Right atrium auricular region (tissue), 2 donors: ENCODE data around the gene CCR5AS.

ENCODE experiments used
- DNase-seq: peaks from one replicate; pipeline ENCODE4 v3.0.0-alpha.2; 2019; ENCODE audit warnings: low spot score
- H3K27ac ChIP-seq, 2 donors: fragments of 200-600 bp; sonication (generic); 1 replicate in 1 of 2; 2 replicates in 1 of 2; pipeline ENCODE4 v1.5.1; 2016 to 2019
- H3K27me3 ChIP-seq, 2 donors: fragments of 200-600 bp; sonication (generic); one replicate each; pipeline versions ENCODE4 v1.5.1 to v1.6.0; 2017 to 2019
- H3K36me3 ChIP-seq: fragments of 200-600 bp; sonication (generic); one replicate; pipeline ENCODE4 v1.5.1; 2016
- H3K4me1 ChIP-seq, 2 donors: fragments of 200-600 bp; sonication (generic); one replicate each; pipeline versions ENCODE4 v1.5.1 to v1.6.0; 2017 to 2019
- H3K4me3 ChIP-seq, 2 donors: fragments of 200-600 bp; sonication (generic); 1 replicate in 1 of 2; 2 replicates in 1 of 2; pipeline ENCODE4 v1.5.1; 2017 to 2019; ENCODE audit warnings: mild to moderate bottlenecking in 1 of 2, moderate library complexity in 1 of 2
- H3K9me3 ChIP-seq, 2 donors: fragments of 200-600 bp; sonication (generic); one replicate each; pipeline ENCODE4 v1.5.1; 2019
- TF ChIP-seq, protein P1 (sequence below), 2 donors: fragments of 200-600 bp; sonication (generic); IDR thresholded peaks; one replicate each; pipeline ENCODE4 v1.5.1; 2019; ENCODE audit warnings: antibody characterized with exemption in 2 of 2

CCR5AS gene

DNA sequence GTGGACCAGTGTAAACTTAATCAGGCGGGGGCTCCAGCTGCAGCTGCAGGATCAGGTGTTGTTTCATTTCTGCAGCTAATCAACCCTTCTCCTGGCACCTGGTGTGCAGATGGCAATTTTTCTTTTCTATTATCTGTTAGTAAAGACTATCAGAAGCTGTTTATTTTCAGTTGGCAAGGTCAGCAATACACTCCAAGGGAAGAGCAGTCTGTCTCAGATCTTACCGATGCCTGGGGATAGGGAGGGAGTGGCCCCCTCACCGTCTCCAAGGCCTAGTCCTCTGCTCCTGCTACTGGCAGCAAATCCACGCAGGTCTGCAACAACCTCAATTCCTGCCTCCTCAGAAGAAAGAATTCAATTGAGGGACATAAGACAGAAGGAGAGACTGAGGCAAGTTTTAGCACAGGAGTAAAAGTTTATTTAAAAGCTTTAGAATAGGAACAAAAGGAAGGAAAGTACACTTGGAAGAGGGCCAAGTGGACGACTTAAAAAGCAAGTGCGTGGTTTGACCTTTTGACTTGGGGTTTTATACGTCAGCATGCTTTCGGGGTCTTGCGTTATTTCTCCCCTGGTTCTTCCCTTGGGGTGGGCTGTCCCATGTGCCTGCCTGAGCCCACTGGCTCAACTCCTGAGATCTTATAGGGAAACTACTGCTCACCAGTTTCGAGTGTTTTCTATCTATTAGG, 9.4 kb upstream of the CCR5AS start:
- Histone ChIP-seq H3K4me1 (peaks cover 0 to 23% of the 10 kb centered on the region in 2 donors), H3K9me3 (no peaks in the 10 kb centered on the region), H3K27ac (no peak overlapping the region), H3K4me3 (no peak overlapping the region), H3K36me3 (no peaks in the 10 kb centered on the region), H3K27me3 (no peaks in the 10 kb centered on the region)
- no peak for DNase-seq
- TF ChIP-seq, protein P1, sequence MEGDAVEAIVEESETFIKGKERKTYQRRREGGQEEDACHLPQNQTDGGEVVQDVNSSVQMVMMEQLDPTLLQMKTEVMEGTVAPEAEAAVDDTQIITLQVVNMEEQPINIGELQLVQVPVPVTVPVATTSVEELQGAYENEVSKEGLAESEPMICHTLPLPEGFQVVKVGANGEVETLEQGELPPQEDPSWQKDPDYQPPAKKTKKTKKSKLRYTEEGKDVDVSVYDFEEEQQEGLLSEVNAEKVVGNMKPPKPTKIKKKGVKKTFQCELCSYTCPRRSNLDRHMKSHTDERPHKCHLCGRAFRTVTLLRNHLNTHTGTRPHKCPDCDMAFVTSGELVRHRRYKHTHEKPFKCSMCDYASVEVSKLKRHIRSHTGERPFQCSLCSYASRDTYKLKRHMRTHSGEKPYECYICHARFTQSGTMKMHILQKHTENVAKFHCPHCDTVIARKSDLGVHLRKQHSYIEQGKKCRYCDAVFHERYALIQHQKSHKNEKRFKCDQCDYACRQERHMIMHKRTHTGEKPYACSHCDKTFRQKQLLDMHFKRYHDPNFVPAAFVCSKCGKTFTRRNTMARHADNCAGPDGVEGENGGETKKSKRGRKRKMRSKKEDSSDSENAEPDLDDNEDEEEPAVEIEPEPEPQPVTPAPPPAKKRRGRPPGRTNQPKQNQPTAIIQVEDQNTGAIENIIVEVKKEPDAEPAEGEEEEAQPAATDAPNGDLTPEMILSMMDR (IDR thresholded peaks at IDR 0.05) = no peak

DNA sequence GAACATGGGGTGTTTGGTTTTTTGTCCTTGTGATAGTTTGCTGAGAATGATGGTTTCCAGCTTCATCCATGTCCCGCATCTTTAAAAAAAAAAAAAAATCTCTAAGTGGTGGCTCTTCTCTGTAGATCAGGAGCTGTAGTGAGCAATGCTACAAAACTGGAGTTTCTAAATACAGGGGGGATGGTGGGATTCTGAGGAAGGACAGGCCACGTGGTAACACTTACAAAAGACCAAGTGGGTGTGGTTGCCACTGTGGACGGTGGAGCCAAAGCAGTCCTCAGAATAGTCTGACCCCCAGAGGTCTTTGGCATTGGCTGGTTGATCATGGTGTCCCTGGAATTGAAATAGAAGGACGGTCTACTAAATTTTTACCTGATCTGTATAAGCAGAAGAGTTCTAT, 7.9 kb upstream of the CCR5AS start:
- Histone ChIP-seq H3K27ac (no peak overlapping the region), H3K4me1 (peaks cover 0 to 23% of the 10 kb centered on the region in 2 donors), H3K27me3 (no peaks in the 10 kb centered on the region), H3K4me3 (no peak overlapping the region), H3K9me3 (no peaks in the 10 kb centered on the region), H3K36me3 (no peaks in the 10 kb centered on the region)
- TF ChIP-seq, protein P1 (IDR thresholded peaks at IDR 0.05) = no peak
- no peak for DNase-seq

DNA sequence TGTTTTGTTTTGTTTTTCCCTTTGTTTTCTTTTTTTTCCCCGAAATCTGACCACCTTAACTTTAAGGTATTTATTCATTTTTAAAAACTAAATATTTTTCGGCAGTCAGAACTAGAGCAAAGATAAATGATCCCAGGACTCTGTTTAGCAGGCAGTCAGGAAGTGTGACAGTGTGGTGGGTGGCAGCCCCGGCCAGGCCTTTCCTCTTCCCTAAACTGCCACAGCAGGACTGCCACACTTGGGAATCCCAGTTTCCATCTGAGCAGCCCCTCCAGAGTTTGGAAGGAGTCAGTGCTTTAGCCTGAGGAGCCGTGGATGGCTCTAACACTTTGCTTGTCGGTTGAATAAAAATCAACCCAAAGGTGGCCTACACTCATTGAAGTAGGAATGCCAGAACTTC, 7.1 kb upstream of the CCR5AS start:
- Histone ChIP-seq H3K9me3 (no peaks in the 10 kb centered on the region), H3K36me3 (no peaks in the 10 kb centered on the region), H3K27ac (no peak overlapping the region), H3K4me1 (peaks cover 0 to 23% of the 10 kb centered on the region in 2 donors), H3K4me3 (no peak overlapping the region), H3K27me3 (no peaks in the 10 kb centered on the region)
- TF ChIP-seq, protein P1 (IDR thresholded peaks at IDR 0.05) = no peak
- no peak for DNase-seq

DNA sequence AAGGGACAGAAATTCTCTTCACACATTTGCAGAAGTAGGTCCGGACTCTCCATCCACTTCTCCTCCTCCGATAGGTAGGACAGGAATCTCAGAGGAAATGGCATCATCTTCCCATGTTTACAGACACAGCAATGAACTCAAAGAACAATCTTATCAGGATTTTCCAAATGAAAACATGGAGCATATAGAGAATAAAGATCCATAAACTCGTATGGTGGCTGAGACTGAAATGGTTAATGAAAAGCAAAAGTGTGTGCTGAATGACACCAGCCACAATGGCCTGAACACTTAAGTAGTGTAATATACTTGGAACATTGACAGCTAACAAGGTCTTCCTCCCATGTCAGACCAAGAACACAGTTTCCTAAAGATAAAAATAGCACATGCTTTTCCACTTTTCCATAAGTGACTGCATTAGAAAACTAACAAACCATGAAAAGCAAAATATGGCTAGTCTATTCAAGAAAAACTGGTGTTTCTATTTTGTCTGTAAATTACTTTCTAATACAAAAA, 6.0 kb upstream of the CCR5AS start:
- Histone ChIP-seq H3K27ac (no peak overlapping the region), H3K4me3 (no peak overlapping the region), H3K27me3 (no peaks in the 10 kb centered on the region), H3K36me3 (no peaks in the 10 kb centered on the region), H3K4me1 (peaks cover 0 to 32% of the 10 kb centered on the region in 2 donors), H3K9me3 (no peaks in the 10 kb centered on the region)
- TF ChIP-seq, protein P1 (IDR thresholded peaks at IDR 0.05) = no peak
- no peak for DNase-seq

DNA sequence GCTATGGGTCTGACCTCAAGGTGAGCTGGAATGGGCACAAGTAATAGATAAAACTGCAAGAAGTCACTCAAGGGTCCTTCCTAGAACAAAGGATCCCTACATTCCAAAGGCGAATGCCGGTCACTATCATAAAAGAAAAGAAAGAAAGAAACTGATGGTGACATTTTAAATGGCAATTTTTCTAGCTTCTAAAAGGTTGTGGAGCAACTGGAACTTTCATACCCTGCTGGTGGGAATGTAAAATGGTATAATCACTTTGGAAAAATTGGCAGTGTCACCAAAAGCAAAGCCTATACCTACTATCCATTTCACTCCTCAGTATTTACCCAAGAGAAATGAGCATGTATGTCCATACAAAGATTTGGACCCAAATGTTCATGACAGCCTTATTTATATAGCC, 4.4 kb upstream of the CCR5AS start:
- no peak overlapping the region for H3K27ac ChIP-seq
- H3K27me3 ChIP-seq = no peaks in the 10 kb centered on the region
- DNase-seq = no peak
- H3K9me3 ChIP-seq = no peaks in the 10 kb centered on the region
- peaks cover 0 to 41% of the 10 kb centered on the region in 2 donors for H3K4me1 ChIP-seq
- H3K36me3 ChIP-seq = no peaks in the 10 kb centered on the region
- no peak overlapping the region for H3K4me3 ChIP-seq
- TF ChIP-seq, protein P1 (IDR thresholded peaks at IDR 0.05) = no peak

DNA sequence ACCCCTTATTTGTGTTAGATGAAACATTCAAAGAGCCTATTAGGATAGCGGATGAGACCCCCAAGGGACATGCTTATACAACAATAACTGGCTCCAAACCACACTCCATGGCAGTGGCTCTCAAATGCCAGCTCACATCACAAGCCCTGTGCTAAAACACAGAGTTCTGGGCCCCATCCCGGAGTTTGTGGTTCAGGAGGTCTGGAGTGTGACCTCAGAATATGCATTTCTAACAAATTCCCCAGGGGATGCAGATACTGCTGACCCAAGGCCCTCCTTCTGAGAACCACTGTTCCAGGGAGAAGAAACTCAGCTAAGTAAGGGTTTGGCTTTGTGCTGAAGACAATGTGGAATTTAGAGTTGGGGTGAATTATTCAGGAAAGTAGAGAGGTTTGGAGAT, 3.8 kb upstream of the CCR5AS start:
- no peaks in the 10 kb centered on the region for H3K9me3 ChIP-seq
- H3K27me3 ChIP-seq = no peaks in the 10 kb centered on the region
- no peak overlapping the region for H3K27ac ChIP-seq
- H3K36me3 ChIP-seq = no peaks in the 10 kb centered on the region
- TF ChIP-seq, protein P1 (IDR thresholded peaks at IDR 0.05) = no peak
- peaks cover 0 to 43% of the 10 kb centered on the region in 2 donors for H3K4me1 ChIP-seq
- no peak overlapping the region for H3K4me3 ChIP-seq
- no peak for DNase-seq
